GM12801 (cell line): ENCODE measurements around the gene FKBP5.

Experiments
- TF ChIP-seq, protein P1 (sequence below): IDR thresholded peaks from one replicate; pipeline ENCODE4 v1.5.1; 2011; ENCODE audit warnings: control low read depth; ENCODE audit not compliant: insufficient read length; ENCODE audit errors: extremely low read depth

FKBP5 gene

DNA sequence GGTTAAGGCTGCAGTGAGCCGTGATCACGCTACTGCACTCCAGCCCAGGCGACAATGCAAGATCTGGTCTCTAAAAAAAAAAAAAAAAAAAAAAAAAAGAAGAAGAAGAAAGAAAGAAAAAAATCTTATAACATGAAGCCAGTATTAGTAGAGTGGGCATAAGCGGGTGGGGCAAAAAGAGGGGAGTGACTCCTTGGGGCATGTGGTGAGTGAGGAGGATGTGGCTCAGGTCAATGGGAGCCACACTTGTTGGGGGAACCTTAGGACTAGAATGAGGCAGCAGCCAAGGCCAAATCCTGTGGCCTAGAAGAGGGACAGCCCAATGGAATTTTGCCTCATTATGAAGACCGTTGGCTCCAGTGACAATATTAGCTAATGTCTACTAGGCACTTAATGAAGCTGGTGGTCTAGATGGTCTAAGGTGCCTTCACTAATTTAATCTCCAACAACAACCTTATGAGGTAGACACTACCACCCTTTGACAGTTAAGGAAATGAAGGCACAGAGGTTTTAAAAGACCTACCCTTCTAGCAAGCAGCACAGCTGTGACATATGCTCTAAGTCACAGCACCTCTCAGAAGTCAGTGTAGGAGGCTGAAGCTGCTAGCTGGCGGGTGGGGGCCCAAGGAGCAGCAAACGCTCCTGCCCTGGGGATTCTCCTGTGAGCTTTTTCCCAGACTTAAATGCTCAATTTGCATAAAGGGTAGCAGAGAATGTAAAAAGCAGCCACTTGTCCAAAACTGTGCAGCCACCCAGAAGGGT is 24.5 kb upstream of the FKBP5 start:
- TF ChIP-seq, protein P1, sequence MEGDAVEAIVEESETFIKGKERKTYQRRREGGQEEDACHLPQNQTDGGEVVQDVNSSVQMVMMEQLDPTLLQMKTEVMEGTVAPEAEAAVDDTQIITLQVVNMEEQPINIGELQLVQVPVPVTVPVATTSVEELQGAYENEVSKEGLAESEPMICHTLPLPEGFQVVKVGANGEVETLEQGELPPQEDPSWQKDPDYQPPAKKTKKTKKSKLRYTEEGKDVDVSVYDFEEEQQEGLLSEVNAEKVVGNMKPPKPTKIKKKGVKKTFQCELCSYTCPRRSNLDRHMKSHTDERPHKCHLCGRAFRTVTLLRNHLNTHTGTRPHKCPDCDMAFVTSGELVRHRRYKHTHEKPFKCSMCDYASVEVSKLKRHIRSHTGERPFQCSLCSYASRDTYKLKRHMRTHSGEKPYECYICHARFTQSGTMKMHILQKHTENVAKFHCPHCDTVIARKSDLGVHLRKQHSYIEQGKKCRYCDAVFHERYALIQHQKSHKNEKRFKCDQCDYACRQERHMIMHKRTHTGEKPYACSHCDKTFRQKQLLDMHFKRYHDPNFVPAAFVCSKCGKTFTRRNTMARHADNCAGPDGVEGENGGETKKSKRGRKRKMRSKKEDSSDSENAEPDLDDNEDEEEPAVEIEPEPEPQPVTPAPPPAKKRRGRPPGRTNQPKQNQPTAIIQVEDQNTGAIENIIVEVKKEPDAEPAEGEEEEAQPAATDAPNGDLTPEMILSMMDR: no peak

DNA sequence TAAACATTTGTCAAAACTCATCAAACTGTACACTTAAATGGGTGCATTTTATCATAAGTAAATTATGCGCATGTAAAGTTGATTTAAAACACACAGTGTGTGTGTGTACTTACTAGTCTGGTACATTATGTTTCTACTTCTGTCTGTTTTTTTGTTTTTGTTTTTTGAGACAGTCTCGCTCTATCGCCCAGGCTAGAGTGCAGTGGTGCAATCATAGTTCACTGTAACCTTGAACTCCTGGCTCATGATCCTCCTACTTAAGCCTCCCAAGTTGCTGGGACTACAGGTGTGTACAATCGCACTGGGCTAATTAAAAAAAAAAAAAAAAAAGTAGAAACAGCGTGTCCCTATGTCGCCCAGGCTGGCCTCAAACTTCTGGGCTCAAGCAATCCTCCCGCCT is 23.0 kb upstream of the FKBP5 start:
- TF ChIP-seq, protein P1: no peak

DNA sequence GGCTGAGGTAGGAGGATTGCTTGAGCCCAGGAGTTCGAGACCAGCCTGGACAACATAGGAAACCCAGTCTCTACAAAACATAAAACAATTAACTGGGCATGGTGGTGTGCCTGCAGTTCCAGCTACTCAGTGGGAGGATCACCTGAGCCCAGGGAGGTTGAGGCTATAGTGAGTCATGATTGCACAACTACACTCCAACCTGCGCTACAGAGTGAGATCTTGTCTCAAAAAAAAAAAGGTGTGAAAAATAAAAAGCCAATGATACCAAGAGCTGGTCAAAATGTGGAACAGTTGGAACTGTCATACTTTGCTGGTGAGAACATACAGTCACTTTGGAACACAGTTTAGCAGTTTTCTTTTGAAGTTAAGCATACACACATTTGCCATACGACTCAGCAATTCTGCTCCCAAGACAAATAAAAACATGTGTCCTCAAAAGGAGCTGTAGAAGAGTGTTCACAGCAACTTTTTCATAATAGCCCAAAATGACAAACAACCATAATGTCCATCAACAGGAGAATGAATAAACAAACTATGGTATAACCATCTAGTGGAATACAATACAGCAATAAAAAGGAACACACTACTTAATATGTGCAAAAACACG is 21.6 kb upstream of the FKBP5 start:
- TF ChIP-seq, protein P1: no peak

DNA sequence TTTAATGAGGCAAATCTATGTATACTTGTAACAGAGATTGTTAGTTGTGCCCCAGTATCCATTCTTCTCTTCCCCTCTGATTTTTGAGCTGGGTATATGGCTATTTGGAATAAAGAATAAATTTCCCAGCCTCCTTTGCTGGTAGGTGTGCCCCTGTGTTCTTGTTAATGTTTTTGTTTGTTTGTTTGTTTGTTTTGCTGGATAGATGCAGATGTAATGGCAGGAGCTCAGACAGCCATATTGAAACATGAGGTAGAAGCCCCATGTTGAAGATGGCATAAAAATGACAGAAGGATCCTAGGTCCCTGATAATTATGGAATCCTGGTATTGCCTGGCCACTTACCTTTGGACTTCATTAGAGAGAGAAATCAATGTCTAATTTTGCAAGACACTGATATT is 19.9 kb upstream of the FKBP5 start:
- TF ChIP-seq, protein P1: no peak

DNA sequence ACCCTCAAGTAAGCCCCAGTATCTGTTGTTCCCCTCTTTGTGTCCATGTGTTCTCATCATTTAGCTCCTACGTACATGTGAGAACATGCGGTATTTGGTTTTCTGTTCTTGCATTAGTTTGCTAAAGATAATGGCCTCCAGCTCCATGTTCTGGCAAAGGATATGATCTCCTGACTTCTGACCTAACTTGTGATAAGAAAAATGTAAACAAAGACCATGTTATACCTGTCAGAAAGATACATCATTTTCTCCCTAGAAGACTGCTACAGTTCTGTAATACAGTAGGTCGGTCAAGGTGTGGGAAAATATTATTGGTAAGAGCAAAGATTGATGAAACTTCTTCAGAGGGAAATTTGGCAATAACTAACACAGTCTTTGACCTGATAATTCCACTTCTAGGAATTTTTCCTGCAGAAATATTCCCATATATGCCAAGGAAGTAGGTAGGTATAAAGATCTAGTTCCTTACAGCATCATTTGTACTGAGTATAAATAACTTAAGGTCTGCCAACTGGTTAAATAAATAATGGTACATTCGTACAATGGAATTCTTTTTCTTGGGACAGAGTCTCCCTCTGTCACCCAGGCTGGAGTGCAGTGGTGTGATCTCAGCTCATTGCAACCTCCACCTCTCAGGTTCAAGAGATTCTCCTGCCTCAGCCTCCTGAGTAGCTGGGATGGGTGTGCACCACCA is 19.1 kb upstream of the FKBP5 start:
- TF ChIP-seq, protein P1: no peak

DNA sequence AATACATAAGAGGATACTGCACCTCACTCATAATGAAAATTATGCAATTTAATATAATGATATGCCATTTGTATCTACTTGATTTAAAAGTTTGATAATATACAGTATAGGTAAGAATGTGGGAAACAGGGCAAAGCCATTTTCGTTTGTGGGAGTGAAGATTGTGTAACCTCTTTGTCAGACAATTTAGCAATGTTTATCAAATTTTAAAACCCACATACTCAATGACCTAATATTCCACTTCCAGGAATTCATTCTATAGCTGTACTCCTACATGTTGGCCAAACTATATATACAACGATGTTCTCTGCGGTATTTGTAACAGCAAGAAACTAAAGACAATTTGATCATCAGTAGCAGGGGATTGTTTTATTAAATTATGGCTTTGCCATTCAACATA is 17.8 kb upstream of the FKBP5 start:
- TF ChIP-seq, protein P1: no peak

DNA sequence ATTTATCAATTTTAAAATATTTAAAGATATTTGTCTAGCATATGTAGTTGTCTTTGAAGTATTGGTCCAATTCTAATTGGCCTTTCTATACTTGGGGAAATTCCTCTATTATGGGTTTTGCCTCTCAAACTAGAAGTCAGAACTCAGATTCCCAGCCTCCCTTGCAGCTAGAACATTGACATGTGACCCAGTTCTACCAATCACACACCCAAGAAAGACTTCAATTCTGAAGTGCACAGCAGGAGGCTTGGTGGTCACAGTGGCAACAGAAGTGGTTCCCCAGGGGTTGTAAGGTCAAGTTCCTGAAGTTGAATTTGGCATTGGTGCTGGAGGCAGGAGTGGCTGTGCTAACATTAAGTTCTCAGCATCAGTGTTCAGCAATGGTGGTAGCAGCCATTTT is 14.8 kb upstream of the FKBP5 start:
- TF ChIP-seq, protein P1: no peak
